ENCODE data around the gene GAS1.

GAS1 gene

GRCh38 chr9:86942281-86943200 lies 4.8 kb downstream of the GAS1 start:
- Histone ChIP-seq H3K4me3 (ENCODE audit: low read depth in 1 of 2, low read length in 2 of 2) (no peak overlapping the region), H3K36me3 (ENCODE audit: control insufficient read depth in 1 of 2, insufficient read depth in 2 of 2, low read length in 2 of 2) (no peaks in the 10 kb centered on the region), H3K9me3 (ENCODE audit: control insufficient read depth in 1 of 2, low read length in 2 of 2) (no peaks in the 10 kb centered on the region), H3K27me3 (ENCODE audit: low read depth, low read length) (peaks cover 4% of the 10 kb centered on the region), H3K4me1 (ENCODE audit: control insufficient read depth in 1 of 2, insufficient read depth in 2 of 2, low read length in 2 of 2) (peaks cover 0 to 15% of the 10 kb centered on the region in 2 donors), H3K27ac (ENCODE audit: low read length) (no peak overlapping the region)

- no peaks in the 10 kb centered on the region for H3K9me3 ChIP-seq (ENCODE audit: control insufficient read depth in 1 of 2, low read length in 2 of 2)
Measured at GRCh38 chr9:86941197-86941596, 6.1 kb downstream of the GAS1 start.

GRCh38 chr9:86940774-86941173 lies 6.5 kb downstream of the GAS1 start:
- no peaks in the 10 kb centered on the region for H3K9me3 ChIP-seq (ENCODE audit: control insufficient read depth in 1 of 2, low read length in 2 of 2)

More at GRCh38 chr9:86941197-86941596, 6.1 kb downstream of the GAS1 start:
- H3K27ac ChIP-seq (ENCODE audit: low read length) = no peak overlapping the region
- peaks cover 4% of the 10 kb centered on the region for H3K27me3 ChIP-seq (ENCODE audit: low read depth, low read length)
- no peaks in the 10 kb centered on the region for H3K36me3 ChIP-seq (ENCODE audit: control insufficient read depth in 1 of 2, insufficient read depth in 2 of 2, low read length in 2 of 2)
- H3K4me1 ChIP-seq (ENCODE audit: control insufficient read depth in 1 of 2, insufficient read depth in 2 of 2, low read length in 2 of 2) = peaks cover 0 to 15% of the 10 kb centered on the region in 2 donors
- no peak overlapping the region for H3K4me3 ChIP-seq (ENCODE audit: low read depth in 1 of 2, low read length in 2 of 2)

GRCh38 chr9:86939891-86940290 lies 7.4 kb downstream of the GAS1 start:
- H3K9me3 ChIP-seq (ENCODE audit: control insufficient read depth in 1 of 2, low read length in 2 of 2) = no peaks in the 10 kb centered on the region
- peaks cover 4% of the 10 kb centered on the region for H3K27me3 ChIP-seq (ENCODE audit: low read depth, low read length)
- no peak overlapping the region for H3K4me3 ChIP-seq (ENCODE audit: low read depth in 1 of 2, low read length in 2 of 2)
- peaks cover 0 to 10% of the 10 kb centered on the region in 2 donors for H3K4me1 ChIP-seq (ENCODE audit: control insufficient read depth in 1 of 2, insufficient read depth in 2 of 2, low read length in 2 of 2)
- H3K36me3 ChIP-seq (ENCODE audit: control insufficient read depth in 1 of 2, insufficient read depth in 2 of 2, low read length in 2 of 2) = no peaks in the 10 kb centered on the region
- H3K27ac ChIP-seq (ENCODE audit: low read length) = no peak overlapping the region

More at GRCh38 chr9:86940774-86941173, 6.5 kb downstream of the GAS1 start:
- H3K4me3 ChIP-seq (ENCODE audit: low read depth in 1 of 2, low read length in 2 of 2) = no peak overlapping the region
- H3K4me1 ChIP-seq (ENCODE audit: control insufficient read depth in 1 of 2, insufficient read depth in 2 of 2, low read length in 2 of 2) = peaks cover 0 to 15% of the 10 kb centered on the region in 2 donors
- no peaks in the 10 kb centered on the region for H3K36me3 ChIP-seq (ENCODE audit: control insufficient read depth in 1 of 2, insufficient read depth in 2 of 2, low read length in 2 of 2)
- peaks cover 4% of the 10 kb centered on the region for H3K27me3 ChIP-seq (ENCODE audit: low read depth, low read length)
- no peak overlapping the region for H3K27ac ChIP-seq (ENCODE audit: low read length)

GRCh38 chr9:86939321-86939720 lies 8.0 kb downstream of the GAS1 start:
- Histone ChIP-seq H3K27me3 (ENCODE audit: low read depth, low read length) (peaks cover 4% of the 10 kb centered on the region), H3K36me3 (ENCODE audit: control insufficient read depth in 1 of 2, insufficient read depth in 2 of 2, low read length in 2 of 2) (no peaks in the 10 kb centered on the region), H3K9me3 (ENCODE audit: control insufficient read depth in 1 of 2, low read length in 2 of 2) (no peaks in the 10 kb centered on the region), H3K27ac (ENCODE audit: low read length) (no peak overlapping the region), H3K4me3 (ENCODE audit: low read depth in 1 of 2, low read length in 2 of 2) (no peak overlapping the region), H3K4me1 (ENCODE audit: control insufficient read depth in 1 of 2, insufficient read depth in 2 of 2, low read length in 2 of 2) (peaks cover 0 to 7% of the 10 kb centered on the region in 2 donors)

GRCh38 chr9:86938780-86939179 lies 8.5 kb downstream of the GAS1 start:
- H3K4me1 ChIP-seq (ENCODE audit: control insufficient read depth in 1 of 2, insufficient read depth in 2 of 2, low read length in 2 of 2) = peaks cover 0 to 3% of the 10 kb centered on the region in 2 donors
- peaks cover 0 to 3% of the 10 kb centered on the region in 2 donors for H3K9me3 ChIP-seq (ENCODE audit: control insufficient read depth in 1 of 2, low read length in 2 of 2)
- no peak overlapping the region for H3K4me3 ChIP-seq (ENCODE audit: low read depth in 1 of 2, low read length in 2 of 2)
- H3K36me3 ChIP-seq (ENCODE audit: control insufficient read depth in 1 of 2, insufficient read depth in 2 of 2, low read length in 2 of 2) = no peaks in the 10 kb centered on the region
- no peak overlapping the region for H3K27ac ChIP-seq (ENCODE audit: low read length)
- H3K27me3 ChIP-seq (ENCODE audit: low read depth, low read length) = peaks cover 4% of the 10 kb centered on the region

GRCh38 chr9:86926145-86926544 lies 21.2 kb downstream of the GAS1 start:
- Histone ChIP-seq H3K27ac (ENCODE audit: low read length) (no peak overlapping the region), H3K4me3 (ENCODE audit: low read depth in 1 of 2, low read length in 2 of 2) (no peak overlapping the region), H3K27me3 (ENCODE audit: low read depth, low read length) (no peaks in the 10 kb centered on the region), H3K4me1 (ENCODE audit: control insufficient read depth in 1 of 2, insufficient read depth in 2 of 2, low read length in 2 of 2) (no peaks in the 10 kb centered on the region), H3K36me3 (ENCODE audit: control insufficient read depth in 1 of 2, insufficient read depth in 2 of 2, low read length in 2 of 2) (no peaks in the 10 kb centered on the region), H3K9me3 (ENCODE audit: control insufficient read depth in 1 of 2, low read length in 2 of 2) (no peaks in the 10 kb centered on the region)

GRCh38 chr9:86925686-86926085 lies 21.6 kb downstream of the GAS1 start:
- H3K36me3 ChIP-seq (ENCODE audit: control insufficient read depth in 1 of 2, insufficient read depth in 2 of 2, low read length in 2 of 2) = no peaks in the 10 kb centered on the region
- H3K27me3 ChIP-seq (ENCODE audit: low read depth, low read length) = no peaks in the 10 kb centered on the region
- H3K4me3 ChIP-seq (ENCODE audit: low read depth in 1 of 2, low read length in 2 of 2) = no peak overlapping the region
- H3K9me3 ChIP-seq (ENCODE audit: control insufficient read depth in 1 of 2, low read length in 2 of 2) = no peaks in the 10 kb centered on the region
- no peaks in the 10 kb centered on the region for H3K4me1 ChIP-seq (ENCODE audit: control insufficient read depth in 1 of 2, insufficient read depth in 2 of 2, low read length in 2 of 2)
- no peak overlapping the region for H3K27ac ChIP-seq (ENCODE audit: low read length)

GRCh38 chr9:86924206-86924605 lies 23.1 kb downstream of the GAS1 start:
- H3K27me3 ChIP-seq (ENCODE audit: low read depth, low read length) = no peaks in the 10 kb centered on the region
- no peak overlapping the region for H3K27ac ChIP-seq (ENCODE audit: low read length)
- H3K36me3 ChIP-seq (ENCODE audit: control insufficient read depth in 1 of 2, insufficient read depth in 2 of 2, low read length in 2 of 2) = no peaks in the 10 kb centered on the region
- H3K4me3 ChIP-seq (ENCODE audit: low read depth in 1 of 2, low read length in 2 of 2) = no peak overlapping the region
- H3K4me1 ChIP-seq (ENCODE audit: control insufficient read depth in 1 of 2, insufficient read depth in 2 of 2, low read length in 2 of 2) = no peaks in the 10 kb centered on the region
- H3K9me3 ChIP-seq (ENCODE audit: control insufficient read depth in 1 of 2, low read length in 2 of 2) = no peaks in the 10 kb centered on the region

- no peaks in the 10 kb centered on the region for H3K27me3 ChIP-seq (ENCODE audit: low read depth, low read length)
Measured at GRCh38 chr9:86921151-86921923, 26.0 kb downstream of the GAS1 start.

GRCh38 chr9:86918556-86918955 lies 28.8 kb downstream of the GAS1 start:
- H3K9me3 ChIP-seq (ENCODE audit: control insufficient read depth in 1 of 2, low read length in 2 of 2) = no peaks in the 10 kb centered on the region
- no peaks in the 10 kb centered on the region for H3K27me3 ChIP-seq (ENCODE audit: low read depth, low read length)
- H3K4me3 ChIP-seq (ENCODE audit: low read depth in 1 of 2, low read length in 2 of 2) = no peak overlapping the region
- H3K36me3 ChIP-seq (ENCODE audit: control insufficient read depth in 1 of 2, insufficient read depth in 2 of 2, low read length in 2 of 2) = no peaks in the 10 kb centered on the region
- H3K27ac ChIP-seq (ENCODE audit: low read length) = no peak overlapping the region
- no peaks in the 10 kb centered on the region for H3K4me1 ChIP-seq (ENCODE audit: control insufficient read depth in 1 of 2, insufficient read depth in 2 of 2, low read length in 2 of 2)

More at GRCh38 chr9:86921151-86921923, 26.0 kb downstream of the GAS1 start:
- H3K4me1 ChIP-seq (ENCODE audit: control insufficient read depth in 1 of 2, insufficient read depth in 2 of 2, low read length in 2 of 2) = no peaks in the 10 kb centered on the region
- no peaks in the 10 kb centered on the region for H3K9me3 ChIP-seq (ENCODE audit: control insufficient read depth in 1 of 2, low read length in 2 of 2)
- H3K27ac ChIP-seq (ENCODE audit: low read length) = no peak overlapping the region
- H3K36me3 ChIP-seq (ENCODE audit: control insufficient read depth in 1 of 2, insufficient read depth in 2 of 2, low read length in 2 of 2) = no peaks in the 10 kb centered on the region
- no peak overlapping the region for H3K4me3 ChIP-seq (ENCODE audit: low read depth in 1 of 2, low read length in 2 of 2)

All from muscle layer of duodenum (tissue), 2 donors.